H1 (cell line): ENCODE results near the gene RPS6KA4. TPM values are rescaled to one million over a fixed set of nuclear protein-coding genes. Genes with fewer than 3 reads are reported as not detected.

Experiments
- KDM4A ChIP-seq: IDR thresholded peaks from one replicate; pipeline ENCODE4 v1.7.1; 2012; ENCODE audit warnings: low read depth, mild to moderate bottlenecking, moderate library complexity, low read length, inconsistent platforms; ENCODE audit not compliant: severe bottlenecking
- NRF1 ChIP-seq: IDR thresholded peaks from 2 replicates; pipeline ENCODE4 v1.6.1; 2011; ENCODE audit warnings: mild to moderate bottlenecking, low read depth, low read length, improper control_type of control experiment
- RAD21 ChIP-seq, 2 experiments: IDR thresholded peaks in 1 of 2; conservative IDR thresholded peaks in 1 of 2; 2 replicates each; pipeline ENCODE4 v1.6.1; 2011; ENCODE audit warnings: low read depth in 2 of 2, low read length in 2 of 2, improper control_type of control experiment in 1 of 2, inconsistent platforms in 1 of 2, mild to moderate bottlenecking in 1 of 2, moderate library complexity in 1 of 2
- TAF7 ChIP-seq: optimal IDR thresholded peaks from 2 replicates; pipeline ENCODE3; 2011; ENCODE audit warnings: low read depth, mild to moderate bottlenecking, inconsistent platforms, low read length, moderate library complexity, borderline replicate concordance
- polyA plus RNA-seq, 7 experiments: library from polyadenylated mRNA; depleted of rRNA in 3 of 7; stranded (reverse) in 5 of 7; unstranded in 2 of 7; fragments of >200 nt in 5 of 7; fragments of 200-250 nt in 2 of 7; gene quantifications; 1 replicate in 5 of 7; 2 replicates in 1 of 7; 4 replicates in 1 of 7; pipeline versions ENCODE4 v1.2.1 to v1.2.3, GENCODE V29; 2011 to 2013; ENCODE audit warnings: missing spikeins in 2 of 7, mixed read lengths in 2 of 7
- total RNA-seq: library from RNA; stranded (reverse); fragmentation: NEBNext Ultra II Directional; extraction: Animal tissue kit (Norgen Biotek cat#: 25700); gene quantifications from 2 replicates; pipeline ENCODE4 v1.2.1, GENCODE V29; 2021
- TF ChIP-seq, protein P1 (sequence below): IDR thresholded peaks from 2 replicates; pipeline ENCODE4 v1.6.1; 2012; ENCODE audit warnings: inconsistent platforms
- TF ChIP-seq, protein P2 (sequence below): IDR thresholded peaks from 2 replicates; pipeline ENCODE4 v1.6.1; 2011; ENCODE audit warnings: low read depth, mild to moderate bottlenecking, low read length; ENCODE audit not compliant: insufficient read depth

RPS6KA4 gene
- total and polyA plus RNA-seq, 2 of the 8 experiments (the other 6 are each of a cell fraction or from before 2014, with no cell fraction given), result 8.2 to 12.6 TPM

DNA sequence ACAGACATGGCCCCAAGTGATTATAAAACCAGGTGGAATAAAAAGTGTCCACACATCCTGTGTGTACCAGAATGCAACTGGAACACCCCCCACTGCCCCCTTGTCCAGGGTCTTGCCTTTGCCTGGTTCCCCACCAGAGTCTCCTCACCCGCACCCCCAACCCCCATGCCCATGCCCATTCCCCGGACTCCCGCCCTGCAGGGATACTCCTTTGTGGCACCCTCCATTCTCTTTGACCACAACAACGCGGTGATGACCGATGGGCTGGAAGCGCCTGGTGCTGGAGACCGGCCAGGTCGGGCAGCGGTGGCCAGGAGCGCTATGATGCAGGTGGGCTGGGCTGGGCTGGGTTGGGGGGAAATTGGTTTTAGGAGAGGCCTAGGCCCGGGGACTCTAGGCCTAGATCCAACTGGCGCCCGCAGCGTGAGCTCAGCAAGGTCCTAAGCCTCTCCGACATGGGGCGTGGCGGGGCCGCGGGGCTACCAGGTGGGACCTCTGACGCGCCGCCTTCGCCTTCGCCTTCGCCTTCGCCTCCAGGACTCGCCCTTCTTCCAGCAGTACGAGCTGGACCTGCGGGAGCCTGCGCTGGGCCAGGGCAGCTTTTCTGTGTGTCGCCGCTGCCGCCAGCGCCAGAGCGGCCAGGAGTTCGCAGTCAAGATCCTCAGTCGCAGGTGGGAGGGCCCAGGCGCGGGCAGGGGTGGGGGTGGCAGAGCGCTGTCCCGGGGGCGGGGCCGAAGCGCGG, 9.1 kb downstream of the RPS6KA4 start (continued):
- no peak for TF ChIP-seq KDM4A
- no peak for TF ChIP-seq RAD21 (IDR thresholded peaks at IDR 0.05 in 1 of 2, conservative IDR thresholded peaks at IDR 0.05 in 1 of 2; ENCODE audit: low read depth in 2 of 2, low read length in 2 of 2)
- TF ChIP-seq, protein P1, sequence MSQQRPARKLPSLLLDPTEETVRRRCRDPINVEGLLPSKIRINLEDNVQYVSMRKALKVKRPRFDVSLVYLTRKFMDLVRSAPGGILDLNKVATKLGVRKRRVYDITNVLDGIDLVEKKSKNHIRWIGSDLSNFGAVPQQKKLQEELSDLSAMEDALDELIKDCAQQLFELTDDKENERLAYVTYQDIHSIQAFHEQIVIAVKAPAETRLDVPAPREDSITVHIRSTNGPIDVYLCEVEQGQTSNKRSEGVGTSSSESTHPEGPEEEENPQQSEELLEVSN, result no peak
- TF ChIP-seq NRF1, result no peak
- TF ChIP-seq TAF7, result no peak
- TF ChIP-seq, protein P2, sequence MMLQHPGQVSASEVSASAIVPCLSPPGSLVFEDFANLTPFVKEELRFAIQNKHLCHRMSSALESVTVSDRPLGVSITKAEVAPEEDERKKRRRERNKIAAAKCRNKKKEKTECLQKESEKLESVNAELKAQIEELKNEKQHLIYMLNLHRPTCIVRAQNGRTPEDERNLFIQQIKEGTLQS, result no peak
